ENCODE data around the gene PCNX2.

The PCNX2 gene

DNA sequence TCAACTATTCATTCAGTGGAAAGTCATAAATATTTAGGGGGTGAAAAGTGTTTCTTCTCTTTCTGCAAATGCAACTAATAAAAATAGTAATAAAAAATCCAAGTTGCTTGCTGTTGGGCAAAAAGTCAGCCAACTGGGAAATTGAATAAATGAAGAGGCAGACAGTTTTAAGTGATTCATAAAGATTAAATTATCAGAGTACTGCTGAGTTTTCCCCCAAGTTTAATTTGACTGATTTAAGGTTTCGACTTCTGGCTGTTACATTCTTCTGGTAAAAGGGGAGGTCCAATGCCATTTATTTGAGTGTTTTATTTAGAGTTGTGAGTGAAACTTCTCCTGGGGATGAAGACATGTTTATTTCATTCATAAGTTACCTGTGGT is 219.6 kb downstream of the PCNX2 start:
- TF ChIP-seq ZFX (IDR thresholded peaks at IDR 0.05): no peak
- TF ChIP-seq, protein P1, sequence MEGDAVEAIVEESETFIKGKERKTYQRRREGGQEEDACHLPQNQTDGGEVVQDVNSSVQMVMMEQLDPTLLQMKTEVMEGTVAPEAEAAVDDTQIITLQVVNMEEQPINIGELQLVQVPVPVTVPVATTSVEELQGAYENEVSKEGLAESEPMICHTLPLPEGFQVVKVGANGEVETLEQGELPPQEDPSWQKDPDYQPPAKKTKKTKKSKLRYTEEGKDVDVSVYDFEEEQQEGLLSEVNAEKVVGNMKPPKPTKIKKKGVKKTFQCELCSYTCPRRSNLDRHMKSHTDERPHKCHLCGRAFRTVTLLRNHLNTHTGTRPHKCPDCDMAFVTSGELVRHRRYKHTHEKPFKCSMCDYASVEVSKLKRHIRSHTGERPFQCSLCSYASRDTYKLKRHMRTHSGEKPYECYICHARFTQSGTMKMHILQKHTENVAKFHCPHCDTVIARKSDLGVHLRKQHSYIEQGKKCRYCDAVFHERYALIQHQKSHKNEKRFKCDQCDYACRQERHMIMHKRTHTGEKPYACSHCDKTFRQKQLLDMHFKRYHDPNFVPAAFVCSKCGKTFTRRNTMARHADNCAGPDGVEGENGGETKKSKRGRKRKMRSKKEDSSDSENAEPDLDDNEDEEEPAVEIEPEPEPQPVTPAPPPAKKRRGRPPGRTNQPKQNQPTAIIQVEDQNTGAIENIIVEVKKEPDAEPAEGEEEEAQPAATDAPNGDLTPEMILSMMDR (conservative IDR thresholded peaks at IDR 0.05): no peak
- no peak overlapping the region for H3K27ac ChIP-seq

DNA sequence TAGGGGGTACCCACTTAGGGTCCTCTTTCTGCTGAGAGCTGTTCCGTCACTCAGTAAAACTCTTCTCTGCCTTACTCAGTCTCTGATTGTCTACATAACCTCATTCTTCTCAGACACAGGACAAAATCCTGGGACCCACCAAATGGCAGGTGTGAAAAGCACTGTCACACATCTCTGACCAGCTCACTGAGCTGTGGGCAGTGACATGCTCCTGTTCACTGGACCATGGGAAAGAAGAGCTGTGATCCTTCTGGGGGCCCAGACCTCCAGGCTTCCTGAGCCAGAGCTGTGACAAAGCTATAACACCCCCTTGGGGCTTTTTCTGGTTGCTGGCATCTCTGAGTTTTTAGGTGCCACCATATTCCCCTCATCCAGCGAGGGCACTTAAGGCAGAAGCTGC is 229.4 kb downstream of the PCNX2 start:
- no peak for TF ChIP-seq ZFX (IDR thresholded peaks at IDR 0.05)
- TF ChIP-seq, protein P1 (conservative IDR thresholded peaks at IDR 0.05): no peak
- no peak overlapping the region for H3K27ac ChIP-seq

DNA sequence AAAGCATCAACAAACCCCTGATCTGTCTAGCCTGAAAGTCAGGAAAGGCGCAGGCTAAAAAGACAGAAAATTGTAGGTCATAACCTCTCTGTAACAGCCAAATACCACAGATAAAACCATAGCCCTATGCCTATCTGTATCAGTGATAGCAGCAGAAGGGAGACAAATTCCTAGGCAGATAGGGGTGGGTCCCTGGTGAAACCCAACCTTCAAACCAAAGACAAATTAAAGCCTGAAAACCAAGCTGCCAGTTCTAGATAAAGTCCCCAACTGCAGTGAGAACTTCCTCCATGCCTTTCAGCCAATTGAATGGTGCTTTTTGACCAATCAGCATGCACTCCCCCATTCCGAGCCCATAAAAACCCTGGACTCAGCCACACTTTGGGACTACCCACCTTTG is 229.8 kb downstream of the PCNX2 start:
- no peak overlapping the region for H3K27ac ChIP-seq
- TF ChIP-seq, protein P1 (conservative IDR thresholded peaks at IDR 0.05): no peak
- TF ChIP-seq ZFX (IDR thresholded peaks at IDR 0.05): no peak

DNA sequence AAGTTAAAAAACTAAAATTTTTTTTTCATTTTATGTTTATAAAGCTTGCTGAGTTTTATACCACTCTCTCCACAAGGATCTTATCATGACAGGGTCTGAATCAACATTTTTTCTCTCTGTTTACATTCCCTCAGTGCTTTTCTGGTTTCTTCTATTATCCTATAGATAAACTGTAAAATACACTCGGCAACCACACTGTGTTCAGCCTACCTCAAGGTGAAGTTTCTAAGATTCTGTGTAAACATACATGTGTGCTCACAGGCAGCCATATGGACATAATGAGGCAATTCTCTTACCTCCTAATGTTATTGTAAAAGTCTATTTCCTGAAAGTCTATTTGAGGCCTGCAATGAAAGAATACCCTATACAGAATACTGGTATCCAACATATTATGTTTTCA is 230.5 kb downstream of the PCNX2 start:
- TF ChIP-seq ZFX (IDR thresholded peaks at IDR 0.05): no peak
- TF ChIP-seq, protein P1 (conservative IDR thresholded peaks at IDR 0.05): no peak

DNA sequence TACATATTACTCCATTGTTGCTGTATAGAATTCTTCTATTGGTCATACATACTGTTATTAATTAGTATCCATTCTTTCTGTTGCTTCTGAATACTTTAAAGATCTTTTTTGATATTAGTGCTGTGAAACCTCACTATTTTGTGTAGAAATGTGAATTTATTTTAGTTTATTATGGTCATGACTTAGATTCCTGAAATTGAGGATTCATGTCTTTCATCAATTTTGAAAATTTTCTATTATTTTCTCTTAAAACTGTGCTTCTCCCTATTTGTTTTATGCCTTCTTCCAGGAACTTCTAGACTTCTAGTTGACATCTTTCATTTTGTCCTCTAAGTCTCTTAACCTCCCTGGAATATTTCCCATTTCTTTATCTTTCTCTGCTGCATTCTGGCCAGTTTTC is 232.1 kb downstream of the PCNX2 start:
- no peak for TF ChIP-seq ZFX (IDR thresholded peaks at IDR 0.05)
- TF ChIP-seq, protein P1 (conservative IDR thresholded peaks at IDR 0.05): no peak
- no peak overlapping the region for H3K27ac ChIP-seq

More for the DNA sequence above, 230.5 kb downstream of the PCNX2 start:
- no peak overlapping the region for H3K27ac ChIP-seq

DNA sequence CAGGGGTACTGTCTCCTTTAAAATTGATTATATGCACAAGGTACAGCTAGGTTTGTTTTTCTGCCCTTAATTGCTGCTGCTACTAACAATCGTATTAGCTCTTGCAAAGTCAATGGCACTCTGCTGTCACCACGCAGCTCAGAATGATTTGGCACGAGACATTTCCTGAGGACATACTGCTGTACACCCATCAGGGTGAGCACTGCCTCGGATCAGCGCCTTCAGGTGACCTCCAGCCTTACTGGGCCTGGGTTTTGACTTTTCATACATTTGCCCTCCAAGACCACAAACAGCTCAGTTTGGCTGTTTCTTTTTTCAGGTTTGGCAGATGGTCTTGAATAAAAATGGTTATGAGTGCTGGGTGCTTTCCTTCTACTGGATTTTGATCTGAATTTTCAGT is 234.3 kb downstream of the PCNX2 start:
- TF ChIP-seq ZFX (IDR thresholded peaks at IDR 0.05): no peak
- no peak overlapping the region for H3K27ac ChIP-seq

DNA sequence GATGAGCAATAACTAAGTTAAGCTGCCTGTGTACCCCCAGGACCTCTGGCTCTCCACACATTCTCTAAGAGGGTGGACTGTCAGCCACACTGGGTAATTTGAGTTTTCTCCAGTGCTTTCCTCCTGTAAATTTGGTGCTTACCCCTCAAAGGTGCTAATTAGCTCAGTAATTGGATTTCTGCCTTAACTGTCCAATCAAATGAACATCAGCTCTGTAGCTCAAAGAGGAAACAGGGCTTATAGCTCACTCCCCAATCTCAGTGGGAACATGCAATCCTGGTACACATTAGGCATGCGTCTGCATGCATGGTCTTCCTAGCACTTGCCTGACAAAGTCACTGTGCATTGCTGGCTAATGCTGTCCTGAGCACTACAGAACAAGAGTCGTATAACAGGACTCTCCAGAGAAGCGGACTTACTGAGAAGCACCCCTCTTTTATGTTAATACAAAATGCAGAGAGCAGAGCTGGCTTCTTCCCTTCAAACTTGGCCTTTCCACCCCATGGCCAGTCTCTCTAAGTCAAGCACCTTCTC is 235.0 kb downstream of the PCNX2 start:
- H3K27ac ChIP-seq: no peak overlapping the region
- TF ChIP-seq, protein P1 (conservative IDR thresholded peaks at IDR 0.05): no peak
- no peak for TF ChIP-seq ZFX (IDR thresholded peaks at IDR 0.05)

DNA sequence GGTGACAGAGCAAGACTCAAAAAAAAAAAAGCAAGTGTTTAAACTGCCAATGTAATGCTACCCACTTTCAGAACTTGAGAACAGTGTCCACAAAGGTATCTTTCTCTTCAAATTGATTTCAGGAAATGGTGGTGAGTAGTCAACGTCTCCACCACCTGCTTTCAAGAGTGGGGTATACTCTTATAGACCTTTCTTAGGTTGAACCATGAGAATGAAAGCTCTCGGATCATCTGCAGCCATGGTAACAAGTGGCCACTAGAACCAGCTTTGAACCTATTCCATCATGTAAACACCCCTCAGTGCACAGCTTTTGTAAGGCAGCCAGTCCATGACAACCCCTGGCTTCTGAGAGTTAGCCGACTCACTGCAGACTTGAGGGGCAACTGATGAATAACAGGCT is 237.7 kb downstream of the PCNX2 start:
- no peak overlapping the region for H3K27ac ChIP-seq
- TF ChIP-seq, protein P1 (conservative IDR thresholded peaks at IDR 0.05): no peak
- no peak for TF ChIP-seq ZFX (IDR thresholded peaks at IDR 0.05)

Data from C4-2B (cell line).